ENCODE data around the gene PCGF5. TPM values are rescaled to one million over a fixed set of nuclear protein-coding genes. Genes with fewer than 3 reads are reported as not detected.
A peak's percentile ranks its signal among the peaks of the same experiment; 100 is the strongest.

Gene PCGF5
- total RNA-seq, 1 experiment from 2014 or later = 25.8 TPM

DNA sequence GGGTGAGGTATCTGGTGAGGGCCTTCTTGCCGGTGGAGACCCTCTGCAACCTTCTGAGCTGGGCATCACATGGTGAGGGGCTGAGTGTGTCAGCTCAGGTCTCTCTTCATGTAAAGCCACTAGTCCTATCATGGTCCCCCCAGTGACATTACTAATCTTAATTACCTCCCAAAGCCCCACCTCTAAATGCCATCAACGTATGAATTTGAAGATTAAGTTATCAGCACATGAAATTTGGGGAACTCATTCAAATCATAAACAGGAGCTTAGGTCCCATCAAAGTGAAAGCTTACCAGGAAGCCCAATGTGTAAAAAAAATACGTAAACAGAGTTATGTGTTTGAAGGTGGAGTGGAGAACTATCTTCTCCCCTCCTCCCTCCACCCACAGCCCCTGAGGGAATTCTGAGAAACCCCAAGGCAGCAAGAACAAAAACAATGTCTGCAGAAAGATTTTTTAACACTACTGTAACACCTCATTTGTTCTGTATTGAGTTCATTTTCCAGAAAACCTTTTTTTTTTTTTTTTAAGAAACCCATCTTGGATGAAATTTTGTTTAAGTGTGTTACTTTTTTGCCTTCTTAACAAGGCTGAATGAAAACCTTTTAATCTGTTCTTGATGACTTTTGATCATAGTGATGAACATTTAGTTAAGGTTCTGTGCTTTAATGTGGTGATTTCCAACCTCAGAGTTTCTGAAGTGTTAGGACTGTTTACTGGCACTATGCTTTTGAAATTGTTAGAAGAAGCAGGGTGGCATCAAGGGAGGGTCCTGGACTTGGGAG is 19.1 kb upstream of the PCGF5 start:
- Mint-ChIP-seq H3K36me3 (ENCODE audit: insufficient read depth, unreplicated experiment) (no peaks in the 10 kb centered on the region), H3K4me3 (ENCODE audit: unreplicated experiment) (no peak overlapping the region), H3K9me3 (ENCODE audit: unreplicated experiment) (no peaks in the 10 kb centered on the region), H3K27ac (ENCODE audit: low read depth, unreplicated experiment) (peak overlapping the region; percentile 10), H3K4me1 (ENCODE audit: insufficient read depth, unreplicated experiment) (peaks cover 12% of the 10 kb centered on the region), H3K27me3 (ENCODE audit: insufficient read depth, unreplicated experiment) (no peaks in the 10 kb centered on the region)
- no peak for DNase-seq (ENCODE audit: unreplicated experiment)
- intact Hi-C loops (cut with micrococcal nuclease) = no loop called here
- TF ChIP-seq, protein P1, sequence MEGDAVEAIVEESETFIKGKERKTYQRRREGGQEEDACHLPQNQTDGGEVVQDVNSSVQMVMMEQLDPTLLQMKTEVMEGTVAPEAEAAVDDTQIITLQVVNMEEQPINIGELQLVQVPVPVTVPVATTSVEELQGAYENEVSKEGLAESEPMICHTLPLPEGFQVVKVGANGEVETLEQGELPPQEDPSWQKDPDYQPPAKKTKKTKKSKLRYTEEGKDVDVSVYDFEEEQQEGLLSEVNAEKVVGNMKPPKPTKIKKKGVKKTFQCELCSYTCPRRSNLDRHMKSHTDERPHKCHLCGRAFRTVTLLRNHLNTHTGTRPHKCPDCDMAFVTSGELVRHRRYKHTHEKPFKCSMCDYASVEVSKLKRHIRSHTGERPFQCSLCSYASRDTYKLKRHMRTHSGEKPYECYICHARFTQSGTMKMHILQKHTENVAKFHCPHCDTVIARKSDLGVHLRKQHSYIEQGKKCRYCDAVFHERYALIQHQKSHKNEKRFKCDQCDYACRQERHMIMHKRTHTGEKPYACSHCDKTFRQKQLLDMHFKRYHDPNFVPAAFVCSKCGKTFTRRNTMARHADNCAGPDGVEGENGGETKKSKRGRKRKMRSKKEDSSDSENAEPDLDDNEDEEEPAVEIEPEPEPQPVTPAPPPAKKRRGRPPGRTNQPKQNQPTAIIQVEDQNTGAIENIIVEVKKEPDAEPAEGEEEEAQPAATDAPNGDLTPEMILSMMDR (IDR thresholded peaks at IDR 0.05; ENCODE audit: unreplicated experiment) = no peak
- ChIA-PET CTCF (interaction anchor here (0.6 kb wide), 1 partner anchor 9 kb away, joined by 4 read pairs; no protein-coding TSS in a partner anchor), POLR2A (interaction anchor here (0.7 to 1.2 kb wide), 4 partner anchors 17 to 60 kb away, joined by 3 read pairs; partner anchors contain the start of gene PCGF5)
- no TSS peak for BruUV-seq (replicated peaks)

DNA sequence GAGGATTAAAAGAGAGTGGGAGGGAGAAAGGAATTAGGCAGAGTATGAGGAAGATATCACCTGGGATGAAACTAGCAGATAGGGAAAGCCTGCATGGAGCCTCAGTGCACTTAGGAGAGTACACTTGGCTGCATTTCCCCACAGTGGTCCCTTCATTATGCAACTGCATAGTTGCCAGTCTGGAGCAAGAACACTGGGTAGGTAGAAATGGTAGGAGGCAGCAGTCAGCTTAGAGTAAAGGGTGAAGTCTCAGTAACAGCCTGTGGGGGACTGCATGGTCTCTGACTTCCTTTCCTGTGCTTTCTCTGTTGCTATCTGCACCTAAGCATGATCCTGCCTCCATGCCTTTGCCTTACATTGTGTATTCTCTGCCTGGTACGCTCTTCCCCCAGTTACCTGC is 14.0 kb upstream of the PCGF5 start:
- no peak overlapping the region for H3K27ac Mint-ChIP-seq (ENCODE audit: low read depth, unreplicated experiment)

DNA sequence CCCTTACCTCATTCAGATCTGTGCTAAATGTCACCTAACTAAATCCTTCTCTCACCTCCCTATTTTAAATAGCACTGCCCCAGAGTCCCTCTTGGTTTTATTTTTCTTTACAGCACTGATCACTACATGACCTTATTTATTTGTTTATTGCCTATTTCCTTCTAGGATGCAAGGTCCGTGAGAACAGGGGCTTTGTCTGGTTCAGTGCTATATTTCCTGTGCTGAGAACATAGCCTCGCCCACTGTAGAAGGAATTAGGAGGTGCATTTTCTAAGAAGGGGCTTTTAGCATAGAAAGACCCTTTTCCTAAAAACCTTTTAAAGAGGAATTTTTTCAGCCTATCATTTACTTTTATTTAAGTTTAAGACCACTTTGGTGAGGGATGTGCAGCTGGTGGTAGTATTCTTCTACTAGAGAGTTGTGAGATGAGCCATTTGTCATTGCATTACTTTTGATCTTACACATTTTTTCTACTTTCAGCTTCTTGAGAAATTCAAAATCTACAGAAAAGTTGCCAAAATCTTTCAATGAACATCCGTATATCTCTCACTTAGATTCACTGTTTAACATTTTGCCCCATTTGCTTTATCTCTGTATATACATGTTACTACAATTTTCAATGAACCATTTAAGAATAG is 13.5 kb upstream of the PCGF5 start:
- ChIA-PET CTCF (interaction anchor here (0.6 kb wide), 1 partner anchor 19 kb away, joined by 3 read pairs; no protein-coding TSS in a partner anchor), POLR2A (no interaction called here)
- no peaks in the 10 kb centered on the region for H3K4me1 Mint-ChIP-seq (ENCODE audit: insufficient read depth, unreplicated experiment)
- TF ChIP-seq, protein P1 (IDR thresholded peaks at IDR 0.05; ENCODE audit: unreplicated experiment) = no peak
- intact Hi-C loops (cut with micrococcal nuclease) = no loop called here
- H3K27ac Mint-ChIP-seq (ENCODE audit: low read depth, unreplicated experiment) = no peak overlapping the region
- H3K4me3 Mint-ChIP-seq (ENCODE audit: unreplicated experiment) = no peak overlapping the region
- H3K36me3 Mint-ChIP-seq (ENCODE audit: insufficient read depth, unreplicated experiment) = no peaks in the 10 kb centered on the region
- no peaks in the 10 kb centered on the region for H3K9me3 Mint-ChIP-seq (ENCODE audit: unreplicated experiment)
- BruUV-seq (replicated peaks) = no TSS peak
- DNase-seq (ENCODE audit: unreplicated experiment) = no peak
- no peaks in the 10 kb centered on the region for H3K27me3 Mint-ChIP-seq (ENCODE audit: insufficient read depth, unreplicated experiment)

More for the DNA sequence above, 14.0 kb upstream of the PCGF5 start:
- ChIA-PET POLR2A (no interaction called here), CTCF (no interaction called here)
- H3K4me1 Mint-ChIP-seq (ENCODE audit: insufficient read depth, unreplicated experiment) = no peaks in the 10 kb centered on the region
- no peaks in the 10 kb centered on the region for H3K36me3 Mint-ChIP-seq (ENCODE audit: insufficient read depth, unreplicated experiment)
- H3K4me3 Mint-ChIP-seq (ENCODE audit: unreplicated experiment) = no peak overlapping the region
- intact Hi-C loops (cut with micrococcal nuclease) = no loop called here
- no peaks in the 10 kb centered on the region for H3K9me3 Mint-ChIP-seq (ENCODE audit: unreplicated experiment)
- no TSS peak for BruUV-seq (replicated peaks)
- DNase-seq (ENCODE audit: unreplicated experiment) = no peak
- TF ChIP-seq, protein P1 (IDR thresholded peaks at IDR 0.05; ENCODE audit: unreplicated experiment) = no peak
- no peaks in the 10 kb centered on the region for H3K27me3 Mint-ChIP-seq (ENCODE audit: insufficient read depth, unreplicated experiment)

DNA sequence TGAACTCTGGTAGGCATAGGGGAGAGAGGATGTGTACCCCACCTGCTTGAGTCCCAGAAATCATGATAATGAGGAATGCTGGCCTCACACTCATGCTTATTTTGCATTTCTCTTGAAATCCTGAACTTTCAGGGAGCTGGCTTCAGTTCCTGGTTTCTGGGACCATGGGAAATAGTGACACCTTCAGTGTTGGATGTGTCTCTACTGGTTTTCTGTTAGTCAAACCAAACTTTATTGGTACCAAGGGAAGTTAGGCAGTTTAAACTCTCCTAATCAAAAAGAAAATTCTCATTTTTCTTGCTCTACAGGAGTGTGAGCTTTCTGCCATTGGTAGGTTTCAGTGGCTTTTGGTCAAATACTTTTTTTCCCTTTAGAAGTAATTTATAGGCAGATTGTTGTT is 11.8 kb upstream of the PCGF5 start:
- no TSS peak for BruUV-seq (replicated peaks)
- DNase-seq (ENCODE audit: unreplicated experiment) = no peak
- ChIA-PET CTCF (interaction anchor here (0.9 kb wide), 1 partner anchor 10 kb away, joined by 3 read pairs; no protein-coding TSS in a partner anchor), POLR2A (interaction anchor here (2.1 kb wide), 1 partner anchor 12 kb away, joined by 8 read pairs; the partner anchor contains the start of gene PCGF5)
- Mint-ChIP-seq H3K27me3 (ENCODE audit: insufficient read depth, unreplicated experiment) (no peaks in the 10 kb centered on the region), H3K27ac (ENCODE audit: low read depth, unreplicated experiment) (no peak overlapping the region), H3K9me3 (ENCODE audit: unreplicated experiment) (no peaks in the 10 kb centered on the region), H3K4me3 (ENCODE audit: unreplicated experiment) (no peak overlapping the region), H3K36me3 (ENCODE audit: insufficient read depth, unreplicated experiment) (no peaks in the 10 kb centered on the region), H3K4me1 (ENCODE audit: insufficient read depth, unreplicated experiment) (no peaks in the 10 kb centered on the region)
- intact Hi-C loops (cut with micrococcal nuclease) = no loop called here
- TF ChIP-seq, protein P1 (IDR thresholded peaks at IDR 0.05; ENCODE audit: unreplicated experiment) = no peak
